ENCODE measurements around the gene EIF4H. TPM values are rescaled to one million over a fixed set of nuclear protein-coding genes. Genes with fewer than 3 reads are reported as not detected.

Gene EIF4H
- total RNA-seq, 2 experiments from 2014 or later, result 461 to 464 TPM

DNA sequence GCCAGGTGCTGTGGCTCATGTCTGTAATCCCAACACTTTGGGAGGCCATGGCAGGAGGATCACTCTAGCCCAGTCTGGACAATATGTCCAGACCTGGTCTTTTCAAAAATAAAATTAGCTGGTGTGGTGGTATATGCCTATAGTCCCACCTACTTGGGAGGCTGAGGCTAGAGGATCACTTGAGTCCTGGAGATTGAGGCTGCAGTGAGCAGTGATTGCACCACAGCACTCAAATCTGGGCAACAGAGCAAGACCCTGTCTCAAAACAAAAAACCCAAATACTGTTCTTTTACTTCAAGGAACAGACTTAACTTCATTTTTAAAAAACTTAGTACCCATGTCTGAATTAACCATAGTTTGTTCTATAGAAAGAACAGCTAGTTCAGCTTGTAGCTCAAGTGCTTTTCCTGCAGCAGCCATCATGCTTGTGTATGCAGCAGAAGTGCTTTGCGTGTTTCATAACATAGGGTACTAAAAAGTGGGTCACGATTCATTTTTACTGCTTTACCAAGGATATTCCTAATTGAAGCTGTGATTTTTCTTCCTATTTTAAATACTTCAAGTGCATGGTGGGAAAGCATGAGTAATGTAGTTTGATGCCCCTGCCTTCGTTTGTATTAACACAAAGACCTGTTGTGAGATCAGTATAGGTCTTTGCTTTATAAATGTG is 5.9 kb downstream of the EIF4H start:
- Mint-ChIP-seq H3K36me3 (ENCODE audit: low read depth) (peaks cover 75% of the 10 kb centered on the region), H3K4me1 (ENCODE audit: low read depth) (peaks cover 79% of the 10 kb centered on the region), H3K9me3 (no peaks in the 10 kb centered on the region), H3K27me3 (no peaks in the 10 kb centered on the region), H3K4me3 (no peak overlapping the region), H3K27ac (peak overlapping the region; percentile 25)
- CTCF ChIA-PET, result interaction anchor here (1.6 to 1.9 kb wide), 3 partner anchors 11 to 26 kb away, joined by 4 to 8 read pairs (median 5); no protein-coding TSS in a partner anchor
- POLR2A ChIA-PET, result interaction anchor here (1.6 to 3.2 kb wide), 4 partner anchors 9 to 19 kb away, joined by 5 to 16 read pairs (median 8); no protein-coding TSS in a partner anchor
- TF ChIP-seq, protein P1, sequence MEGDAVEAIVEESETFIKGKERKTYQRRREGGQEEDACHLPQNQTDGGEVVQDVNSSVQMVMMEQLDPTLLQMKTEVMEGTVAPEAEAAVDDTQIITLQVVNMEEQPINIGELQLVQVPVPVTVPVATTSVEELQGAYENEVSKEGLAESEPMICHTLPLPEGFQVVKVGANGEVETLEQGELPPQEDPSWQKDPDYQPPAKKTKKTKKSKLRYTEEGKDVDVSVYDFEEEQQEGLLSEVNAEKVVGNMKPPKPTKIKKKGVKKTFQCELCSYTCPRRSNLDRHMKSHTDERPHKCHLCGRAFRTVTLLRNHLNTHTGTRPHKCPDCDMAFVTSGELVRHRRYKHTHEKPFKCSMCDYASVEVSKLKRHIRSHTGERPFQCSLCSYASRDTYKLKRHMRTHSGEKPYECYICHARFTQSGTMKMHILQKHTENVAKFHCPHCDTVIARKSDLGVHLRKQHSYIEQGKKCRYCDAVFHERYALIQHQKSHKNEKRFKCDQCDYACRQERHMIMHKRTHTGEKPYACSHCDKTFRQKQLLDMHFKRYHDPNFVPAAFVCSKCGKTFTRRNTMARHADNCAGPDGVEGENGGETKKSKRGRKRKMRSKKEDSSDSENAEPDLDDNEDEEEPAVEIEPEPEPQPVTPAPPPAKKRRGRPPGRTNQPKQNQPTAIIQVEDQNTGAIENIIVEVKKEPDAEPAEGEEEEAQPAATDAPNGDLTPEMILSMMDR (IDR thresholded peaks at IDR 0.05), result no peak
- DNase-seq (no peak), ATAC-seq (no peak)
- intact Hi-C loops (cut with micrococcal nuclease), result loop anchor here (5.0 kb wide), 2 partner anchors 88 to 113 kb away; no protein-coding TSS in a partner anchor

DNA sequence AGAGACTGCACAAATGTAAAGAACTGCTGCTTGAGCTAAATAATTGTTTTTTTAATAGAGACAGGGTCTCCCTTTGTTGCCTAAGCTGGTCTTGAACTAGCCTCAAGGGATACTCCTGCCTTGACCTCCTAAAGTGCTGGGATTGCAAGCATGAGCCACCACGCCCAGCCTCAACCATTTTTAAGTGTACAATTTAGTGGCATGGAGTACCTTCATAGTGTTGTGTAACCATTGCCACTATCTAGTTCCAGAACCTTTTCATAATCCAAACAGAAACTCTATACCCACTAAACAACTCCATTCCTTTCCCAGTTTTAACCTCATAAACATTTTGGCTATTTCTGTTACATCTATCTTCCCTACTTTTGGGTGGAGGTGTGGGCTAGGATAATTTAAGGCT is 6.7 kb downstream of the EIF4H start:
- ATAC-seq (no peak), DNase-seq (no peak)
- ChIA-PET CTCF (interaction anchor here (1.6 to 1.9 kb wide), 3 partner anchors 10 to 25 kb away, joined by 4 to 8 read pairs (median 5); no protein-coding TSS in a partner anchor), POLR2A (interaction anchor here (1.6 to 3.2 kb wide), 4 partner anchors 8 to 18 kb away, joined by 5 to 16 read pairs (median 8); no protein-coding TSS in a partner anchor)
- H3K9me3 Mint-ChIP-seq, result no peaks in the 10 kb centered on the region
- H3K27ac Mint-ChIP-seq, result peak overlapping the region; percentile 57
- H3K27me3 Mint-ChIP-seq, result no peaks in the 10 kb centered on the region
- intact Hi-C loops (cut with micrococcal nuclease), result loop anchor here (5.0 kb wide), 1 partner anchor 114 kb away; no protein-coding TSS in a partner anchor
- H3K4me3 Mint-ChIP-seq, result no peak overlapping the region
- TF ChIP-seq, protein P1 (IDR thresholded peaks at IDR 0.05), result no peak
- H3K36me3 Mint-ChIP-seq (ENCODE audit: low read depth), result peaks cover 76% of the 10 kb centered on the region
- peaks cover 85% of the 10 kb centered on the region for H3K4me1 Mint-ChIP-seq (ENCODE audit: low read depth)

DNA sequence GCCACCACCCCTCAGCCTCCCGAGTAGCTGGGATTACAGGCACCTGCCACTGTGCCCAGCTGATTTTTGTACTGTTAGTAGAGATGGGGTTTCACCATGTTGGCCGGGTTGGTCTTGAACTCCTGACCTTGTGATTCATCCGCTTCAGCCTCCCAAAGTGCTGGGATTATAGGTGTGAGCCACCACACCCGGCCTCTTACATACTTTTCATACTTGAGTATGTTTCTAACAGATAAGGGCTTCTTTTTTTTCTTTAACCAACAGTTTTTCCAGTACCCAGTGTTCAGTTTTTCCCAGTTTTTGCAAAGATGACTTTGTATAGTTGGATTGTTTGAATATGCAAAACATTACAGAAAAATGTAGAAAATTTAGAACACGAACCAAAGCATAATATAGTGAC is 7.7 kb downstream of the EIF4H start:
- DNase-seq (no peak), ATAC-seq (no peak)
- H3K4me3 Mint-ChIP-seq, result no peak overlapping the region
- intact Hi-C loops (cut with micrococcal nuclease), result loop anchor here (5.0 kb wide), 1 partner anchor 115 kb away; no protein-coding TSS in a partner anchor
- TF ChIP-seq, protein P1 (IDR thresholded peaks at IDR 0.05), result no peak
- POLR2A ChIA-PET, result interaction anchor here (0.6 to 3.4 kb wide), 2 partner anchors 12 to 82 kb away, joined by 4 to 23 read pairs; no protein-coding TSS in a partner anchor
- no peaks in the 10 kb centered on the region for H3K27me3 Mint-ChIP-seq
- CTCF ChIA-PET, result interaction anchor here (1.1 to 1.4 kb wide), 2 partner anchors 25 to 220 kb away, joined by 3 to 6 read pairs; no protein-coding TSS in a partner anchor
- peaks cover 74% of the 10 kb centered on the region for H3K36me3 Mint-ChIP-seq (ENCODE audit: low read depth)
- H3K4me1 Mint-ChIP-seq (ENCODE audit: low read depth), result peaks cover 81% of the 10 kb centered on the region
- H3K9me3 Mint-ChIP-seq, result no peaks in the 10 kb centered on the region
- peak overlapping the region; percentile 34 for H3K27ac Mint-ChIP-seq

DNA sequence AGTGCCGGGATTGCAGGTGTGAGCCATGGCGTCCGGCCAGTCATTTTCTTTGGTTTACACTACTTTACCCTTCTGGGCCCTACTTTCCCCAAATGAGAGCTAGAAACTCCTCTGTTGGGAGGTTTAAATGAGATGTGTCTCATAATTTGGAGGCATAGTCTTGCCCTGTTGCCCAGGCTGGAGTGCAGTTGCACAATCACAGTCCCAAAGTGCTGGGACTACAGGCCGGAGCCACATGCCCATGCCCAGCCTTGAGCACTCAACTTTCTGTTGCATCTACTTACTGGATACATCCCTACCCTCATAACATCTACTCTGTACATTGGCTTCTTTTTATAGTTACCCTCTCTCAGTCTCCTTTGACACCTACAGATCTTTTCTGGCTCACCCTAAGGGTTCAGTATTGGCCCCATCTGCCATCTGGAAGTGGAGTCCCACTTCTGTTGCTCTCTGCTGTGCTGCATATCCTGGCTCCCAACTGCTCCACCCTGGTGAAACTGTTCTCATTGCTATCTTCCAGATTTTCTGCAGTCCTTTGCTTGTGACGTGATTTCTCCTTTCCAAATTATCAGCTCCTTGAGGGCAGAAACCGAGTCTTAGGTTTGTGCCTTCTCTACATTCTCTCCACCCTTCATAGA is 8.4 kb downstream of the EIF4H start:
- TF ChIP-seq, protein P1 (IDR thresholded peaks at IDR 0.05), result no peak
- Mint-ChIP-seq H3K4me1 (ENCODE audit: low read depth) (peaks cover 82% of the 10 kb centered on the region), H3K36me3 (ENCODE audit: low read depth) (peaks cover 74% of the 10 kb centered on the region), H3K27ac (peak overlapping the region; percentile 36), H3K4me3 (no peak overlapping the region), H3K27me3 (no peaks in the 10 kb centered on the region), H3K9me3 (no peaks in the 10 kb centered on the region)
- ChIA-PET POLR2A (interaction anchor here (0.6 to 3.4 kb wide), 3 partner anchors 7 to 83 kb away, joined by 4 to 23 read pairs (median 12); no protein-coding TSS in a partner anchor), CTCF (interaction anchor here (1.1 to 2.5 kb wide), 3 partner anchors 10 to 219 kb away, joined by 3 to 7 read pairs (median 6); no protein-coding TSS in a partner anchor)
- DNase-seq (no peak), ATAC-seq (no peak)
- intact Hi-C loops (cut with micrococcal nuclease), result loop anchor here (5.0 kb wide), 1 partner anchor 115 kb away; no protein-coding TSS in a partner anchor

All from activated CD8-positive, alpha-beta T cell treated with anti-CD3 and anti-CD28 coated beads for 36 hours (primary cell).